Lung (tissue), 12 donors: ENCODE data around the gene COL8A1. TPM values are rescaled to one million over a fixed set of nuclear protein-coding genes. Genes with fewer than 3 reads are reported as not detected.
A peak's percentile ranks its signal among the peaks of the same experiment; 100 is the strongest.

Experiments
- ATAC-seq: fragments of 200-7000 bp; cut with Tn5 transposase; one replicate; pipeline ENCODE4 v1.9.1; 2020; ENCODE audit warnings: moderate number of reproducible peaks; ENCODE audit not compliant: insufficient read depth, low FRiP score
- DNase-seq, 3 donors: peaks; one replicate each; pipeline ENCODE4 v3.0.0-alpha.2; 2013 to 2017
- H3K27ac ChIP-seq, 2 donors: one replicate each; pipeline ENCODE4 v1.5.1; 2013; ENCODE audit warnings: mild to moderate bottlenecking in 2 of 2, moderate library complexity in 2 of 2, control low read depth in 1 of 2, inconsistent platforms in 1 of 2, low read depth in 1 of 2, low read length in 1 of 2
- H3K27me3 ChIP-seq, 3 donors: one replicate each; pipeline ENCODE4 v1.5.1; 2013; ENCODE audit warnings: low read length in 2 of 3; ENCODE audit not compliant: control insufficient read depth in 3 of 3, insufficient read depth in 3 of 3
- H3K36me3 ChIP-seq, 4 donors: one replicate each; pipeline ENCODE4 v1.5.1; 2013; ENCODE audit warnings: low read length in 4 of 4, mild to moderate bottlenecking in 1 of 4, moderate library complexity in 1 of 4; ENCODE audit not compliant: control insufficient read depth in 4 of 4, insufficient read depth in 4 of 4
- H3K4me1 ChIP-seq, 5 donors: one replicate each; pipeline ENCODE4 v1.5.1; 2013; ENCODE audit warnings: low read length in 5 of 5, mild to moderate bottlenecking in 2 of 5, moderate library complexity in 1 of 5; ENCODE audit not compliant: control insufficient read depth in 5 of 5, insufficient read depth in 5 of 5
- H3K4me3 ChIP-seq: one replicate; pipeline ENCODE4 v1.5.1; 2013; ENCODE audit warnings: mild to moderate bottlenecking, control low read depth, moderate library complexity
- H3K9ac ChIP-seq, 2 donors: one replicate each; pipeline ENCODE4 v1.5.1; 2013; ENCODE audit warnings: low read length in 2 of 2, control low read depth in 1 of 2; ENCODE audit not compliant: insufficient read depth in 1 of 2
- H3K9me3 ChIP-seq, 4 donors: one replicate each; pipeline ENCODE4 v1.5.1; 2013; ENCODE audit warnings: low read length in 3 of 4, mild to moderate bottlenecking in 1 of 4, moderate library complexity in 1 of 4; ENCODE audit not compliant: control insufficient read depth in 4 of 4, insufficient read depth in 3 of 4
- WGBS, 2 donors: extraction: QIAGEN DNeasy Blood & Tissue Kit; methylation state at CpG; one replicate each; pipeline ENCODE4 v1.1.7; 2013; 5-methylcytosine and 5-hydroxymethylcytosine counted together
- polyA plus RNA-seq, 2 donors: library from polyadenylated mRNA; stranded (reverse); fragments of 200-250 nt; gene quantifications; one replicate each; pipeline ENCODE4 v1.2.1, GENCODE V29; 2013
- total RNA-seq, 2 donors: library from RNA; depleted of rRNA in 1 of 2; stranded (reverse); fragments of >200 nt in 1 of 2; gene quantifications; one replicate each; pipeline ENCODE4 v1.2.1, GENCODE V29; 2014 to 2021
- TF ChIP-seq, protein P1 (sequence below): IDR thresholded peaks from 2 replicates; pipeline ENCODE4 v1.5.1; 2012; ENCODE audit warnings: mild to moderate bottlenecking; ENCODE audit errors: control extremely low read depth, extremely low read depth
- donor health status: control.
- donor health status: control.
- donor health status: Bipolar disorder and iron deficiency.
- donor health status: healthy.
- donor health status: DM: yes; HTN: yes; CAD: no.

COL8A1 gene
- total and polyA plus RNA-seq, 4 donors, result 19.5 to 84.6 (median 57.1) TPM

- TF ChIP-seq, protein P1, sequence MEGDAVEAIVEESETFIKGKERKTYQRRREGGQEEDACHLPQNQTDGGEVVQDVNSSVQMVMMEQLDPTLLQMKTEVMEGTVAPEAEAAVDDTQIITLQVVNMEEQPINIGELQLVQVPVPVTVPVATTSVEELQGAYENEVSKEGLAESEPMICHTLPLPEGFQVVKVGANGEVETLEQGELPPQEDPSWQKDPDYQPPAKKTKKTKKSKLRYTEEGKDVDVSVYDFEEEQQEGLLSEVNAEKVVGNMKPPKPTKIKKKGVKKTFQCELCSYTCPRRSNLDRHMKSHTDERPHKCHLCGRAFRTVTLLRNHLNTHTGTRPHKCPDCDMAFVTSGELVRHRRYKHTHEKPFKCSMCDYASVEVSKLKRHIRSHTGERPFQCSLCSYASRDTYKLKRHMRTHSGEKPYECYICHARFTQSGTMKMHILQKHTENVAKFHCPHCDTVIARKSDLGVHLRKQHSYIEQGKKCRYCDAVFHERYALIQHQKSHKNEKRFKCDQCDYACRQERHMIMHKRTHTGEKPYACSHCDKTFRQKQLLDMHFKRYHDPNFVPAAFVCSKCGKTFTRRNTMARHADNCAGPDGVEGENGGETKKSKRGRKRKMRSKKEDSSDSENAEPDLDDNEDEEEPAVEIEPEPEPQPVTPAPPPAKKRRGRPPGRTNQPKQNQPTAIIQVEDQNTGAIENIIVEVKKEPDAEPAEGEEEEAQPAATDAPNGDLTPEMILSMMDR, result peak; percentile 43
- peak; percentile 62 to 88 (median 73) for DNase-seq
Observed at GRCh38 chr3:99753268-99753975, 115.0 kb downstream of the COL8A1 start.

GRCh38 chr3:99755831-99756230 lies 117.4 kb downstream of the COL8A1 start:
- no peak for DNase-seq
- 92 to 94% methylated on average over 6 of the region's 6 CpGs for WGBS, 2 donors
- Histone ChIP-seq H3K27ac (no peak overlapping the region), H3K4me3 (no peak overlapping the region), H3K9me3 (no peaks in the 10 kb centered on the region), H3K27me3 (peaks cover 0 to 4% (median 0%) of the 10 kb centered on the region in 3 donors), H3K4me1 (peaks cover 0 to 3% (median 0%) of the 10 kb centered on the region in 5 donors), H3K9ac (no peak overlapping the region), H3K36me3 (no peaks in the 10 kb centered on the region)
- no peak for ATAC-seq
- TF ChIP-seq, protein P1, result no peak

More at GRCh38 chr3:99753268-99753975, 115.0 kb downstream of the COL8A1 start:
- Histone ChIP-seq H3K36me3 (no peaks in the 10 kb centered on the region), H3K9ac (no peak overlapping the region), H3K9me3 (no peaks in the 10 kb centered on the region), H3K27me3 (peaks cover 0 to 4% (median 0%) of the 10 kb centered on the region in 3 donors), H3K4me1 (peaks cover 0 to 1% (median 0%) of the 10 kb centered on the region in 5 donors), H3K27ac (no peak overlapping the region), H3K4me3 (no peak overlapping the region)
- ATAC-seq, result peak; percentile 71
- 3 to 8% methylated on average over 3 of the region's 3 CpGs for WGBS, 2 donors

GRCh38 chr3:99757966-99758365 lies 119.6 kb downstream of the COL8A1 start:
- no peaks in the 10 kb centered on the region for H3K36me3 ChIP-seq
- no peak overlapping the region for H3K9ac ChIP-seq
- no peak for ATAC-seq
- peaks cover 0 to 4% (median 0%) of the 10 kb centered on the region in 3 donors for H3K27me3 ChIP-seq
- H3K4me1 ChIP-seq, result peaks cover 0 to 3% (median 0%) of the 10 kb centered on the region in 5 donors
- TF ChIP-seq, protein P1, result no peak
- H3K27ac ChIP-seq, result no peak overlapping the region
- DNase-seq, result peak in 1 of 3 donors; percentile 7
- WGBS, 2 donors, result 53 to 81% methylated on average over 2 of the region's 2 CpGs
- no peak overlapping the region for H3K4me3 ChIP-seq
- no peaks in the 10 kb centered on the region for H3K9me3 ChIP-seq
